ENCODE results near the gene MOB1B.
"Not testable (repeated sequence)": the region's sequence is repeated elsewhere in the genome, so short reads cannot be mapped to it uniquely, and the experiment has no call there.

The MOB1B gene

DNA sequence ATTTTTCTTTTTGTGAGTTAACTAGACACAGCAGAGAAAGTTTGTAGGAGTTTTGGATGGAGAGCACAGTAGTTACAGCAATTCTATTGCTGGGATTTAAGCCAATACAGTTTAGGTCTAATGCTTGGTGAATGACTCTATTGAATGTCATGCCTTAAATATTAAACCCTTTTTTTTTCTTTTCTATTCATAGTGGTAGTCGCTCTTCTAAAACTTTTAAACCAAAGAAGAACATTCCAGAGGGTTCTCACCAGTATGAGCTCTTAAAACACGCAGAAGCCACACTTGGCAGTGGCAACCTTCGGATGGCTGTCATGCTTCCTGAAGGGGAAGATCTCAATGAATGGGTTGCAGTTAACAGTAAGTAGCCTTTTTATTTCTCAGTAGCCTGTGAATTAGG lies 56.5 kb downstream of the MOB1B start:
- DNase-seq, result no peak

DNA sequence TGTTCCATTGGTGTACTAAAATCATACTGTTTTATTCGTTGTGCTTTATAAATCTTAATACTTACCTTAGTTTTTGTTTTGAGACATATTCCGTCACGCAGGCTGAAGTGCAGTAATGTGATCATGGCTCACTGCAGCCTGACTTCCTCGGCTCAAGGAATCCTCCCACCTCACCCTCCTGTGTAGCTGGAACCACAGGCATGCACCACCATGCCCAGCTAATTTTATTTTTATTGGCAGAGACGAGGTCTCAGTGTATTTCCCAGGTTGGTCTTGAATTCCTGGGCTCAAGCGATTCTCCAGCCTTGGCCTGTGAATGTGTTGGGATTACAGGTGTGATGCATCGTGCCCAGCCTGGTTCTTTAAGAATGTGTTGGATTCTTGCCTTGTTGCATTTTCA lies 66.9 kb downstream of the MOB1B start:
- no peak for DNase-seq

DNA sequence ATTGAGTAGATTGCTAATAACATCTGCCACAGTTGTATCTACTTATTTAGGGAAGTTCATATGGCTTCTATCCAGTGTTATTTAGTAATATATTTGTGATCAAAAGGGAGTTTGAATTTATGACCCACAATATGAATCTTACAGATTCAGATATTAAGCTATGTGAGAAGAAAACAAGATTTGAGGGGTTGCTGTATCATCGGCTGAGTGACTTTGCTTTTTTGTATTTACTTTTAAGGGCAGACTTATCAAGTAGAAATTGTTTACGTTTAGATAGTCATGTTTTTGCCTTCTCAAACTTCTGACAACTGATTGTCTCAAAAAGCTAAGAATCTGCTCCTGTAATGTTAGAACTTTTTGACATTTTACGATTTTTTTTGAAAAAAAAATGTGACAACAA lies 74.1 kb downstream of the MOB1B start:
- DNase-seq, result no peak

DNA sequence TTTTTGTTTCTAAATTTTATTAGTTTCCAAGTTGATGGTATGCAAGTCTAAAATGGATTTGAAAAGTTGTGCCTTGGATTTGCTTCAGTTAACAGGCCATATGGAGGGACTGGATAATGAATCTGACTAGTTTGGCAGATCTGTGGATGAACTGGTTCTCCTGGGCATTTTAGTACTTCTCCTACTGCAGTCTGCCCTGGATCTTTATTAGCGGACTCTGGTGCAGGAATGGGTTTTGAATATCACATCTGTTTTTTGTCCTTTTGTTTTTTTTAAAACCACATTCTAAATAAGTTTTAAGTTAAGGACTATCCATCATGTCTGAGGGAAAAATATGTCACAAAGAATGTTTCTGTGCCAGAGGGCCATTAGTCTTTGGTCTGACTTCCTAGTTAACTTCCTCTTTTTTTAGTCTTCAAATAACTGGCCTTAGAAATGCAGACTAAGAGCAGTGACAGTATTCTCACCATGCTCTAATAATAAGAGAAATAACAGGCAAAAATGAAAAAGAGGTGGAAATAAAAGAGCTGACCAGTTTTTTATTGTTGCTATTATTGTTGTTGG lies 77.4 kb downstream of the MOB1B start:
- no peak for DNase-seq

DNA sequence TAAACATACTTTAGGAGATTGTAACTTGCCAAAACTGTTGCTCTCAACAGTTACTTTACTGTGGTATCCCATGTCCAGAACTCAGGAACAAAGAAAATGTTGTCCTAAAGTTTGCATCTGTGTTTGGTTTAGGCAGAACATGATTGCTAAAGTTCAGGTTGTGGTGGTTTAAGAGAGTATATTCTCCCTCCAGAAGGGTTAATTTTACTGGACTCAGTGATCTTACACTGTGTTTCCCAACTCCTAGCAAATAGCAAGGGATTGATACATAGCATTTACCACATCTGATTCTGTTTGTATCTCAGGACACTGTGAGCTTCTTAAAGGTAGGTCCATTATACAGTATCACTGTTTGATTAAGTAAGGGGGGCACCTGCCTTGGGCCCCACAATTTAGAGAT lies 78.0 kb downstream of the MOB1B start:
- no peak for DNase-seq

DNA sequence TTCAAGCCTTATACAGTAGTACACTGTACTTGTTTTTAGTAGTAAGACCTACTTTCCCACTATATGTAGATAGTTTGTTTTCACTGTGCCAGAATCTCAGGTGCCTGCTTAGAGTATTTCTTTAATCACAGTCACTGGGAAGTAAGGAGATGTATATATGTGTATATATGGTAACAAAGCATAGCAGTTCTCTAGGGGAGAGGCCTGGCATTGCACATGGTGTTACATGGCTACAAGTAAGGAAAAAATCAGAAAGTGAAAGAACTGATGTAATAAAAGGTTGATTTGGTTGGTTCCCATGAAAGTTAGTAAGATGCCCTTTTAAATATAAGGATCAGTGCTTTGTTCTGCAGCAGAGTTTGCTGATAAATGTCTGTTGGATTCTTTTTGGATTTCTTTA lies 81.9 kb downstream of the MOB1B start:
- DNase-seq, result no peak

DNA sequence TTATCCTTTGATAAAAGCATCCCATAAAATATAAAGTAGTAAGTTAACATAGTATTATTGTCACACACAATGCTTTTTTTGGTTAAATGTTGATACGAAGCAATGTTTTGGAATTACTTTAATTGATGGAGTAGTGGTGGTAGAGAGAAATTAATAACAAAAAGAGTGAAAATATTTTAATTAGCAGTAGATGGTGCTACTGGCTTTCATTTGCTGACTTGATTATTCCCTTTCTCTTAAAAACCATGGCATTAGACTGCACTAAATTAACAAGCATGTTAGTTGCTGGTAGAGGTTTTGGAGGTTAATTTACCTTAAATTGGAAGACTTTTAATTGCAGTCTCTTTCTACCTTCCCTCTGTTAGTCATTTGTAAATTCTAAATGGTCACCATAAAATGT lies 82.4 kb downstream of the MOB1B start:
- DNase-seq, result no peak

DNA sequence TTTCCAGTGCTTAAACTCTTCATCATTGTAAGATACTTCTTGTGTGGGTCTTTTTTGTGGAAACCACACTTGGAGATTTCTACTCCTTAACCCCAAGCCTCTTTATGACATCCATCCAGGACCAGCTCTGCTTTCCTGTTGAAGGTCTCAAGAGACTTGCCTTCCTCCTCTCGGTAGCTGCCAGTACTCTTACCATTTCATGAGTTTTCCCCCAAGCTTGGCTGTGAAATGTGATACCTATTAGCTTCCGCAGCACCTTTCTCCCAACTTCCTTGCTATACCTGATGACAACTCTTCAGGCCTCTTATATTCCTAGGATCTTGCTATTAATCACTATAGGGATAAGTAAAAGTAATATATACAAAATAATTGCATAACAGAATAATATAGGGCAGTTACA lies 89.4 kb downstream of the MOB1B start:
- no peak for DNase-seq

DNA sequence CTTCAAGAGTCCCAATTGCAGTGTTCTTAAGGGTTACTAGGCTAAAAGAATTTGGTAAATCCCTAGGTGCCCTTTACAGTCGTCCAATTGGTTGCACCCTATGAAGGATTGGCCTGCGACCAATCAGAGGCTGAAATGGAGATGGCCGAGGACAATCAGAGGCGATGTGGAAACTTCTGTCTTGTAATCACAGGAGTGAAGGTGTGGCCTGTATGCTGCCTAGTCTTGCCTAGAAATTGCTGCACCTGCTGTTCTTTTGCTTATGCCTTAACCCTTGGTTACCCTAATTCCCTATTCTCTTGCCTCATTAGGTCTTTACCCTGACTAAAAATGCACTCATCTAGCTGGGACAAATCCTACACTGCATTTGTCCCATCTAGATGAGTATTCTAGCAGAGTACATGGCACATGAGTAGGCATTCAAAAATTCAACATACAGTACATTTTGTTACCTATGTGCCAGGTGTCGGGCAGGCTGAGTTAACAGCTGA lies 90.3 kb downstream of the MOB1B start:
- no peak for DNase-seq

DNA sequence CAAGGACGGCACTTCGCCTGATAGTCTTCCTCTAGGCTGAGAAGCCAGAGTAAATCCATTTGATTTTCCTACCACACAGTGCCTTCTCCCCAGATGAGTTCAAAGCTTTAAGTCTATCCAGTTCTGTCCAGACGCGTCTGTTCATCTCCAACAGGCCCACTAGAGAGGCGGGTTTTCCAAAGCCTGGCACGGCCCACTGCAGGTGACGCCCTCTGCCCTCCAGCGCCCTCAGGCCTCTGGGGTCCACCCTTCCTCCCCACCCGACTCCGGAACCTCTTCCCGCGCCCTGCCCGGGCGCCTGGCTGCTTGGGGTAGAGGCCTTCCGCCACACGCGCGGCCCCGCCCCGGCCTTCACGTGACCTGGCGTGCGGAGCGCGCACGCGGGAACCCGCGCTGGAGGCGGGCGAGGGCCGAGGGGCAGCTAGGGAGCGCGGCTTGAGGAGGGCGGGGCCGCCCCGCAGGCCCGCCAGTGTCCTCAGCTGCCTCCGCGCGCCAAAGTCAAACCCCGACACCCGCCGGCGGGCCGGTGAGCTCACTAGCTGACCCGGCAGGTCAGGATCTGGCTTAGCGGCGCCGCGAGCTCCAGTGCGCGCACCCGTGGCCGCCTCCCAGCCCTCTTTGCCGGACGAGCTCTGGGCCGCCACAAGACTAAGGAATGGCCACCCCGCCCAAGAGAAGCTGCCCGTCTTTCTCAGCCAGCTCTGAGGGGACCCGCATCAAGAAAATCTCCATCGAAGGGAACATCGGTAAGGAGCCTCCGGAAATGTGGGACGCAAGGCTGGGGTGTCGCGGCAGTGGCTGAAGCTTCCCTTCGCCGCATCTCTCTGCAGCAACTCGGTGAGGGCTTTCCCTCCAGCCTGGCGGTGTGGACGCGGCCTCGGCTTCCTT lies 91.3 kb downstream of the MOB1B start, which contains the start of gene DCK:
DCK (plus strand) TSS at position 469 of the 888 bp plus-strand sequence; CDS start at position 656, 187 bp downstream.
- peak; percentile 81 for DNase-seq

DNA sequence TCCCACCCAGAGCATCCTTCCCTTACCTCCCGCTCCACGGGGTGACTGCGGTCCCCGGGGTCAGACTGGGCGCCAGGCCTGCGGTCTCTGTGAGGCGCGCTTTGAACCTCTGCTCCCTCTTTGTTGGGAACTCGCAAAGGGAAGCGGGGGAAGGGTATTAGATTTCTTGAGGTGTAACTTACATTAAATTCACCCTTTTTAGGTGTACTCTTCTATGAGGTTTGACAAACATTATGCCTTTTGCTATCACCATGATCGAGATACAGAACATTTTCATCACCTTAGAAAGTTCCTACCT lies 91.8 kb downstream of the MOB1B start:
- no peak for DNase-seq

DNA sequence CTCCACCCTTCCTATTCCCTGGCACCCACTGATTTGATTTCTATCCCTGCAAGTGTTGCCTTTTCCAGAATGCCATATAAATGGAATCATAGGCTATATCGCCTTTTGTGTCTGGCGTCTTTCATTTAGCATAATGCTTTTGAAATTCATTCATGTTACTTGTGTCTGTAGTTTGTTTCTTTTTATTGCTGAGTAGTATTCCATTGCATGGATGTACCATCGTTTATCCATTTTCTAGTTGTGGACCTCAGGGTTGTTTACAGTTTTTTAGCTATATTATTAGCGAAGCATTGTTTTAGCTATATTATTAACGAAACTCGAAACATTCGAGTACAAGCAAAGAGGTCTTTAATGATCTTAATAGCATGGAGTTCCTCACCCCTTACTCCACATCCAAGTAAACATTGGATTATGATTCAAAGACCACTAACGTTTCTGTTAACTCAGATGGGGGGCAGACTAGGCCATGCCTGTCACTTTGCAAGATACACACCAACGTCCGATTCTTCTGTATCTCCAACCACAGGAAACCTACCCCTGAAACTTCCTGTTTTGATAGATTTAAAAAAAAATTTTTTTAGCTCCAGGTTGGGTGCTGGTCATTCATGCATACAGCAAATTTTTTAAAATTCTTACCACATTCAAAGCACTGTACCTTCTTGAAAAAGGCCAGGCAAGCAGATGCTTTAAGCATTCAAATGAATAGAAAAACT lies 92.4 kb downstream of the MOB1B start:
- DNase-seq, result no peak

DNA sequence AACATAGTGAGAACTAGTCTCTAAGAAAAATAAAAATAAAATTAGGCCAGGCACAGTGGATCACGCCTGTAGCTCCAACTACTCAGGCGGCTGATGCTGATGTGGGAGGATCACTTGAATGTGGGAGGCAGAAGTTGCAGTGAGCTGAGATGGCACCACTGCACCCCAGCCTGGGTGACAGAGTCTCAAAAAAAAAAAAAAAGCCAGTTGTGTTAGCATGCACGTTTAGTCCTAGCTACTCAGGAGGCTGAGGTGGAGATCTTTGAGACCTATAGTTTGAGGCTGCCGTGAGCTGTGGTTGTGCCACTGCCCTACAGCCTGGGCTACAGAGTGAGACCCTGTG lies 93.8 kb downstream of the MOB1B start:
- no peak for DNase-seq

DNA sequence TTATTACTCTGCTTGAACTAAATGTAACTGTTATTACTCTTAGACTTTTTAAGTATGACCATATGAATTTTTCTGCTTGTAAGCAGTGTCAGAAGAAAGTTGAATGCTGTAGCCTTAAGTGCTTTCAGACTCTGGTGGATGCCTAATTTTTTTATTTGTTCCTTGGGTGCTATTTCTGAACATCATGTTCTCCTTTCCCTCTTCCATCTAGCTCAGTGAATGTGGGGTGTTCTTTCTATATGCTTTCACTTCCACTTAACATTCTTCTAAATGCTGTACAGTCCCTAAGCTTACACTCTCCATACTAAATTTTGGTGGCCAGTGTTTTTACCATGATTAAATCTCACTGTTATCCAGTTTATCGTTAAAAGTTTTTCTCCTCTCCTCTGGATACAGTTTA lies 94.9 kb downstream of the MOB1B start:
- DNase-seq, result no peak

DNA sequence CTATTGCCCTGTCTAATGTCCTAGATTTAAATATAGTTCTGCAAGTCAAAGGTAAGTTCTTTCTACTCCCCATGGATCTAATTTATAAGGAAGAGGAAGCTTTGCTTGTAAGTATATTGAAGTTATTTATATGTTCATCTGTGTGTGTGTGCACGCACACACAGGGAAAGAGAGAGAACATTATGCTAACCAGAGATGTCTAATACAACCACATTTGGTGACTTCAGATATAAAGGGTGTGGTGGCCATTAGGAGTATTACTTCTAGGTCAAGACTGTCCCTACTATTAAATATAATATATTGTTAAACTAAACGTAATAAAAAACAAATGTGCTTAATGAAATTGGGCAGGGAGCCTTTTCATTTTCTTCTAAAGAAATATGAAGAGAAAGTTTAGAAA lies 95.4 kb downstream of the MOB1B start:
- no peak for DNase-seq

DNA sequence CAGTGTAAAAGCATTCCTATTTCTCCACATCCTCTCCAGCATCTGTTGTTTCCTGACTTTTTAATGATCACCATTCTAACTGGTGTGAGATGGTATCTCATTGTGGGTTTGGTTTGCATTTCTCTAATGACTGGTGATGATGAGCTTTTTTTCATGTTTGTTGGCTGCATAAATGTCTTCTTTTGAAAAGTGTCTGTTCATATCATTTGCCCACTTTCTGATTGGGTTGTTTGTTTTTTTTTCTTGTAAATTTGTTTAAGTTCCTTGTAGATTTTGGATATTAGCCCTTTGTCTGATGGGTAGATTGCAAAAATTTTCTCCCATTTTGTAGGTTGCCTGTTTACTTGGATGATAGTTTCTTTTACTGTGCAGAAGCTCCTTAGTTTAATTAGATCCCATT lies 97.5 kb downstream of the MOB1B start:
- DNase-seq, result not testable (repeated sequence)

DNA sequence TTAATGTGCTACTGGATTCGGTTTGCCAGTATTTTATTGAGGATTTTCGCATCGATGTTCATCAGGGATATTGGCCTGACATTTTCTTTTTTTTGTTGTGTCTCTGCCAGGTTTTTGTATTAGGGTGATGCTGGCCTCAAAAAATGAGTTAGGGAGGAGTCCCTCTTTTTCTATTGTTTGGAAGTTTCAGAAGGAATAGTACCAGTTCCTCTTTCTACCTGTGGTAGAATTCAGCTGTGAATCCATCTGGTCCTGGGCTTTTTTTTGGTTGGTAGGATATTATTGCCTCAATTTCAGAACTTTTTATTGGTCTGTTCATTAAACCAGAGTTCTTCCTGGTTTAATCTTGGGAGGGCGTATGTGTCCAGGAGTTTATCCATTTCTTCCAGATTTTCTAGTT lies 99.2 kb downstream of the MOB1B start:
- not testable (repeated sequence) for DNase-seq

DNA sequence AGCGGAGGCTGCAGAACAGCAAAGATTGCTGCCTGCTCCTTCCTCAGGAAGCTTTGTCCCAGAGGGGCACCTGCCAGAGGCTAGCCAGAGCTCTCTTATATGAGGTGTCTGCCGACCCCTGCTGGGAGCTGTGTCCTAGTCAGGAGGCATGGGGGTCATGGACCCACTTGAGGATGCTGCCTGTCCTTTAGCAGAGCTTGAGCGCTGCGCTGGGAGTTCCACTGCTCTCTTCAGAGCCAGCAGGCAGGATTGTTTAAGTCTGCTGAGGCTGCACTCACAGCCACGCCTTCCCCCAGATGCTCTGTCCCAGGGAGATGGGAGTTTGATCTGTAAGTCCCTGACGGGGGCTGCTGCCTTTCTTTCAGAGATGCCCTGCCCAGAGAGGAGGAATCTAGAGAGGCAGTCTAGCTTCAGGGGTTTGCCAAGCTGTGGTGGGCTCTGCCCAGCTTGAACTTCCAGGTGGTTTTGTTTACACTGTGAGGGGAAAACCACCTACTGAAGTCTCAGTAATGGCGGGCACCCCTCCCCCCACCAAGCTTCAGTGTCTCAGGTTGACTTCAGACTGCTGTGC lies 102.2 kb downstream of the MOB1B start:
- DNase-seq, result peak; percentile 58

DNA sequence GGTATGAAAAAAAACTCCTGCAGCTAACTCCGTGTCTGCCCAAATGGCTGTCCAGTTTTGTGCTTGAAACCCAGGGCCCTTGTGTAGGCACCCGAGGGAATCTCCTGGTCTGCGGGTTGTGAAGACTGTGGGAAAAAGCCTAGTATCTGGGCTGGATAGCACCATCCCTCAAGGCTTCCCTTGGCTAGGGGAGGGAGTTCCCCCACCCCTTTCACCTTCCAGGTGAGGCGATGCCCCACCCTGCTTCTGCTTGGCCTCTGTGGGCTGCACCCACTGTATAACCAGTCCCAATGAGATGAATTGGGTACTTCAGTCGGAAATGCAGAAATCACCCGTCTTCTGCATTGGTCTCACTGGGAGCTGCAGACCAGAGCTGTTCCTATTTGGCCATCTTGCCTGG lies 102.9 kb downstream of the MOB1B start:
- DNase-seq, result not testable (repeated sequence)

DNA sequence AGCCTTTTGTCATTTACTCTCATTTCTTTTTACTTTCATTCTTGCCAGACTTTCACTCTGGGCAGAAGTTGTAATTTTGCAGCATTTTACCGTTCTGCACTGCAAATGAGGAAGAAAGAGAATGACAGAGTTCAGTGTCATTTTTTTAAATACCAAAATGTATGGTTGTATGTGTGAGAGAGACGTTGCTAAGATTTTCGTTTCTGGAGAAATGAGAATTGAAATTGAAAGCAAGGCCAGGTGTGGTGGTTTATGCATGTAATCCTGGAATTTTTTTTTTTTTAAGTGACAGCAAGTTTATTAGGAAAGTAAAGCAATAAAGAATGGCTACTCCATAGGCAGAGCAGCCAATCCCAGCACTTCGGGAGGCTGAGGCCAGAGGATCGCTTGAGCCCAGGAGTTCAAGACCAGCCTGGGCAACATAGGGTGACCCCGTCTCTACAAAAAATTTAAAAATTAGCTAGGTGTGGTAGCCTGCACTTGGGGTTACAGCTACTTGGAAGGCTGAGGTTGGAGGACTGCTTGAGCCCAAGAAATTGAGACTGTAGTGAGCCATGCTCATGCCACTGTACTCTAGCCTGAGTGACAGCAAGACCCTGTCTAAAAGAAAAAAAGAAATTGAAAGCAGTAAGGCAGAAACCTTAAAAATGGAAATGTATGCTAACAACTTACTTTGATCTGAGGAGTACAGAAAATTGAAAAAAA lies 104.2 kb downstream of the MOB1B start:
- no peak for DNase-seq

DNA sequence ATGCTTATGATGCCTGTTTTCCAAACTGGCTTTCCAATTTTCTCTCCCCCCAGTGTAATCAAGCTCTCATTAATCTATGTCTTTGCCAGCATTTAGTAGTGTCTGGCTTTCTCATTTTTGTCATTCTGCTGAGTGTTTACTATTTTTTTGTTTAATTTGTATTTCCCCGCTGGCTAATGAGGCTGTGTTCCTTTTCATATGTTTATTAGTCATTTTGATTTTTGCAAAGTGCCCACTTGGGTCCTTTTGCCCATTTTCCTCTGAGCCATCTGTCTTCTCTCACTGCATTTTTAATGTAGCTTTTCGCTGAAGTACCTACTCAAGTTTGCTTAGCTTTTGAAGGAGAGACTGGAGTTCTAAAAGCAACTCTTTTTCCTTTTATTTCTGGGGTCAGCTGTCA lies 106.0 kb downstream of the MOB1B start:
- no peak for DNase-seq

DNA sequence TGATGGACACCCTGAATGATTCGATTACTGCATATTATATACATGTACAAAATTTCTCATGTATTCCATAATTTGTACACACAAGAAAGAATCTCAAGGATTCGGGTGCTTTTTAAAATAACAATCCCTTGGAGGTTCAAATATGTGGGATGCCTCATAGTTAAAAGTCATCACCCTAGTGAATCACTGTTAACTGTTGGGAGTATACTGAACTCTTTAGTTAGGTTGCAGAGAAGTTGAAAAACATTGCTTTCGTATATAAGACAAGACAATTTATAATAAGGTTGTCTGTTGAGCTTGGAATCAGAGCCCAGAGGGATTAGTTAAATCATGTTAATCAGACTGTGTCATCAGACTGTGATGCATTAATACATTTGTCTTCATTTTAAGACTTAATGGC lies 106.9 kb downstream of the MOB1B start:
- no peak for DNase-seq

Measured in central memory CD4-positive, alpha-beta T cell (primary cell).